NCI-H748 (cell line): Measurements from ENCODE around the gene HOGA1.

Source experiments
- DNase-seq: peaks from one replicate; lab custom pipeline; 2025; ENCODE audit not compliant: unreplicated experiment; lab: John Stamatoyannopoulos, UW

The HOGA1 gene

DNA sequence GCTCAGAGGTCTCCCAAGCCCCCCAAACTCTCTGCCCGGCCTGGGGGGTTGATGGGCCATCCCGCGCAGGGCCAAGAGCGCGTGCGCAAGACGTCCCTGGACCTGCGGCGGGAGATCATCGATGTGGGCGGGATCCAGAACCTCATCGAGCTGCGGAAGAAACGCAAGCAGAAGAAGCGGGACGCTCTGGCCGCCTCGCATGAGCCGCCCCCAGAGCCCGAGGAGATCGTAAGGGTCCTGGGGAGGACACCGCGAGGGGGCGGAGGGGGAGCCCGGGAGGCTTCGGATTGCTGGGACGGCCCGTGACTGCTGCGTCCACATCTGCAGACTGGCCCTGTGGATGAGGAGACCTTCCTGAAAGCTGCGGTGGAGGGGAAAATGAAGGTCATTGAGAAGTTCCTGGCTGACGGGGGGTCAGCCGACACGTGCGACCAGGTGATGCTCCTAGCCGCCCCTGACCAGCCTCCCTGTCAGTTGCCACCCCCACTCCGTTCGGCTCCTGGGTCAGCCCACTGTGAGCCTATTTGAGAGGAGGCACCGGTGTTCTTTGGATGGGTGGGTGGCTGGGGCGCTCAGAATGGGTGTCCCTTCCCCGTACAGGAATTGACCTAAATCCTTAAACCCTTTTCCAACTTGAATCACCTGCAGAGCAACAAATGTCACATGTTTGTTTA, 5.9 kb upstream of the HOGA1 start:
- no peak for DNase-seq

DNA sequence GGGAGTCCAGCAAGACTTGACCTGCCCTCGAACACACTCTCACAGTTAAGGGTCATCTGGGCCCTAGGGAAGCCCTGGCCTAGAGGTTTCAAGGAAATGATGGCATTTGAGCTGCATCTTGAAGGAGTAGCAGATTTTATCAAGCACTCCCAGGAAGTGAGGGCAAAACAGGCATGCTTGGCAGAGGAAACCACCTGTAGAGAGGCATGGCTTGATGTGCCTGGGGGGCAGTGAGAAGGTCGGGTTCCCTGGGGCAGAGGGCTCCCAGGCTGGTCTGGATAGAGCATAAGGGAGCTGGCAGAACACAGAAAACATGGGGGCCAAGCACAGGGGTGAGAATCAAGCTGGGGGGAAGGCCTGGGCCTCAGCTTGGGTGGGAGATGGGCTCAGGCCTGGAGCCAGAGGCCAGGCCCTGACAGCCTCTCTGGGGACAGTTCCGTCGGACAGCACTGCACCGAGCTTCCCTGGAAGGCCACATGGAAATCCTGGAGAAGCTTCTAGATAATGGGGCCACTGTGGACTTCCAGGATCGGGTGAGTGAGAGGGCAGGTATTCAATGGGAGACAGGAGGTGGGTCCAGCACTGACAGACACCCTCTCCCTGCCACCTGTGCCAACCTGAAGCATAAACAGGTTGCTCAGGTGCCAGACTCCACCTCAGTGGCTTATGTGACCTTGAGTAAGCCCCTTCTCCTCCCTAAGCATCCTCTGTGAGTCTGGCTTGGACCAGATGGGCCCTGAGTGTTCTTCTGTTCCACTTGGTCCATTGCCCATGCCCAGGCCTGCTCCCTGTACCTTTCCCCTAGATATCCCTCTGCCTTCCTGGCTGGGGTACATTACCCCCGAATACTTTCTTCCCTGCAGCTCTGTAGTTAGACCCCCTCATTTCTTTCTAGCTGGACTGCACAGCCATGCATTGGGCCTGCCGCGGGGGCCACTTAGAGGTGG, 3.5 kb upstream of the HOGA1 start:
- no peak for DNase-seq

DNA sequence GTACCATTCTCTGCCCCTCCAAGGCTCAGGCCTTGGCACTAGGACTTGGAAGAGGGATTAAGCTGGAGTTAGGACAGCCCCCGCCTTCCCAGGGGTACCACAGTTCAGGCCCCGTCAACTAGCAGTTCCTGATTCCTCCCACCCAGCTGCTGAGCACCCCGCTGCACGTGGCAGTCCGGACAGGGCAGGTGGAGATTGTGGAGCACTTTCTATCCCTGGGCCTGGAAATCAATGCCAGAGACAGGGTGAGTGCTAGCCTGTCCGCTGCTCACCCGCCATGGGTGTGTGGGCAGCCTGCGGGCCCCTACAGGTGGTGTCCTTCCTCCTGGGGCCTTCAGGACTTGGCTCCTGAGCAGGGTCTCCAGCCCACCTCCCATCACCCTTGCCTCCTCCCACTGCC, 2.0 kb upstream of the HOGA1 start:
- DNase-seq: no peak

DNA sequence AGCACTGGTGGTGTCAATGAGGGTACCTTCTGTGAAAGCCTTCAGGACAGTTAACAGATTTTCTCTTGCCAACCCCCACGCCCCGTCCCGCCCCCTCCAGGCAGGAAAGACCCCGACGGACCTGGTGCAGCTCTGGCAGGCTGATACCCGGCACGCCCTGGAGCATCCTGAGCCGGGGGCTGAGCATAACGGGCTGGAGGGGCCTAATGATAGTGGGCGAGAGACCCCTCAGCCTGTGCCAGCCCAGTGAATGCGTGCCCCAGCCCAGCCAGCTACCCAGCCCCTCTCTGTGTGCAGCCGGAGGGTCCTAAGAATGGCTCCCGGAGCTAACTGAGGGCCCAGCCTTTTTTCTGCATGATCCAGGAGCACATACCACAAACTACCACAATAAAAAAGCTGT, 713 bp upstream of the HOGA1 start:
- DNase-seq: no peak

DNA sequence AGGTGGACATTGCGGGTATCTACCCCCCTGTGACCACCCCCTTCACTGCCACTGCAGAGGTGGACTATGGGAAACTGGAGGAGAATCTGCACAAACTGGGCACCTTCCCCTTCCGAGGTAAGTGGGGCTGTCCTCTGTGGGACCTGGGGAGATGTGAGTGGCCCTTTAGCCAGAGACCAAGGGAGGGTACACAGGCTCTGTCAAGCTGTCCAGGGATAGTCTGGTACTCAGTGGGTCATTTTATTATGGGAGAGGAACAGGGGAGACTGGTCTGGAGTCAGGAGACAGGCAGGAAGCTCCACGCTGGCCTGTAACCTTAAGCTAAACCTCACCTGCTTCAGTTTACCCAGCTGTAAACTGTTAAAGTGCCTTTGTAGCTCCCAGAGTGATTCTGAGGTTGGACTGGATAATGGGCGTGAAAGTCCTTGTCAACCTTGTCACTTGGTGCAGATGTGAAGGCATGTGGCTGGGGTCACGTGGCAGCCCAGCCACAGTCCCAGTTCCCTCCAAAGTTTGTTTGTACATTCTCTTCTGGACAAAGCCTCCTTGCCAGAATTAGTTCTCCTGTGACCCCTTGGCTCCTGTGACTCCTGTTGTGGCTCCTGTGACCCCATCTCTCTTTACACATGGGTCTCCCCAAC, 729 bp downstream of the HOGA1 start:
- no peak for DNase-seq

- no peak for DNase-seq
These were observed 1.2 kb downstream of the HOGA1 start for GRCh38 chr10:97585439-97585811.

DNA sequence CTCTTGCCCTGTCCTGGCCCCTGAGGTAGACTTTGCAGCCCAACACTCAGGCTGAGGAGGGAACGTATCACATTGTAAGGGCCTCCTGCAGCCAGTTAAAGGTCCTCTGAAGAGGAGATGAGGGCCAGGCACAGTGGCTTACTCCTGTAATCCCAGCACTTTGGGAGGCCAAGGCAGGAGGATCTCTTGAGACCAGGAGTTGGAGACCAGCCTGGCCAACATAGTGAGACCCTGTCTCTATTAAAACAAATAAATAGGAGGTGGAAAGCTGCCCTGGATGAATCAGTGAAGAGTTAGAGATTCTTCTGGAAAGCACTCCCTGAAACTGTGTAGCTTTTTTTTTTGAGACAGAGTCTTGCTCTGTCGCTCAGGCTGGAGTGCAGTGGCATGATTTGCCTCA, 3.0 kb downstream of the HOGA1 start:
- no peak for DNase-seq

DNA sequence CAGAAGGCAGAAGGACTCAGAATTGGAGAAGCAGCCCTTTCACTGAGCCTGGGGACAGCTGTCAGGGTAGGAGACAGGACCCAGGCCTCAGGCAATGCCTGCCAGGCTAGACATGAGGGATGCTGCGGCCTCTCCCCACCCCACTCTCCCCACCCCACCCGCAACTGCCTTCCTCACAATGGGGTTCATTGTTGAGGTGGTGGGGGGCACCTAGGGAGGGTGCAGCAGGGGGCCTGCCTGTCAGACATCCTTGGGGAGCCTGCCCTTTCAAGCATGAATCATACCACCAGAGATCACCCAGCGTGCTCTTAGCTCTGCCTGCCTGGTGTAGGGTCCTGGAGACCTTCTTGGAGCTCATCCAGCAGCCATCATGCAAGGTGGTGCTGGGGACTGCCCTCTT, 5.3 kb downstream of the HOGA1 start, which contains the start of gene C10orf62:
C10orf62 (plus strand) TSS at position 243 of the 400 bp plus-strand sequence. CDS start 177 bp downstream, outside the sequence.
- DNase-seq: no peak

- DNase-seq: no peak
These were observed 6.0 kb downstream of the HOGA1 start for GRCh38 chr10:97590082-97590747.

DNA sequence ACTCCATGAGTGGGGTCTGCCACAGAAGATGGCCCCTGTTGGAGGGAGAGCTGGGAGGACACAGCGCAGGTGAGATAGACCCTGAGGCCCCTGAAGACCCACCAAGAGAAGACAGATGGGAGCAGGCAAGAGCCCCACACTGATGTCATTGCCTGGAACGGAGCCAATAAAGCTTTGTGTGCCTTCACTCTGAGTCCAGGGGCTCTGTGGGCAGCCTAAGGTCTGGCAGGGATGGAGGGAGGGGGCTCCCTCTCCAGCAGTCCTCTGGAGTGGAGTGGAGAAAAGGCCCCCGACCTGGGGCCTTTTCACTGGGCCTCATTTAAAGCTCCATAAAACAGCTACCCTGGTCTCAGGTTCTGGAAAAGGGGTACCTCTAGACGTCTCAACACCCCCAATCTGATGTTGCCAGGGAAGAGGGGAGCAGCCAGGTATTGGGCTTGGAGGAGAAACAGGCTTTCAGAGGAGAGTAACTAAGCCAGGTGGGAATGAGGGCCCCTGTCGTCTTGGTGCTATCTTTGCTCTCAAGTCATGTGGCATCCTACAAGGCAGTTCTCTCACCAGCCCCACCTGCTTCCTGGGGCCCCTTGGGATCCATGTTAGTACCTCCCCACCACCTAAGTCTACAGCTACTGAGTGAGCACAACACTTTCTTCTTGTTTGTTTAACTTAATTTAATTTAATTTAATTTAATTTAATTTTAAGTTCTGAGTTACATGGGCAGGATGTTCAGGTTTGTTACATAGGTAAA, 6.7 kb downstream of the HOGA1 start:
- DNase-seq: no peak

DNA sequence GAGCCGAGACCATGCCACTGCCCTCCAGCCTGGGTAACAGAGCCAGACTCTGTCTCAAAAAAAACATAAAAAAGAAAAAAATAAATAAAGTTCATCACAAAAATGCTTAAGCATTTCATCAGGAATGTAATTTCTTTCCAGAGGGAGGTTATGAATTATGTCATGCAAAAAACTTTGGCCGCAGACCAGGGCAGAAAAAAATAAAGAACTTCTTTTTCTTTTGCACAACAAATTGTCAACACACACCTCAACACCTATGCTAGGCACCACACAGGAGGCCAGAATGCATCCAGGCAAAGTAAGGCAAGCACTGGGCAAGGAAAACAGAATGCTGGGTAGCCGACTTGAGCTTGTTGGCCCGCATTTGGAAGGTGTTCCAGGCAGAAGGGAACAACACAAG, 9.2 kb downstream of the HOGA1 start:
- no peak for DNase-seq

GRCh38 chr10:97596101-97597082, 12.2 kb downstream of the HOGA1 start:
- DNase-seq: no peak

GRCh38 chr10:97597778-97598177, 13.6 kb downstream of the HOGA1 start:
- DNase-seq: no peak

DNA sequence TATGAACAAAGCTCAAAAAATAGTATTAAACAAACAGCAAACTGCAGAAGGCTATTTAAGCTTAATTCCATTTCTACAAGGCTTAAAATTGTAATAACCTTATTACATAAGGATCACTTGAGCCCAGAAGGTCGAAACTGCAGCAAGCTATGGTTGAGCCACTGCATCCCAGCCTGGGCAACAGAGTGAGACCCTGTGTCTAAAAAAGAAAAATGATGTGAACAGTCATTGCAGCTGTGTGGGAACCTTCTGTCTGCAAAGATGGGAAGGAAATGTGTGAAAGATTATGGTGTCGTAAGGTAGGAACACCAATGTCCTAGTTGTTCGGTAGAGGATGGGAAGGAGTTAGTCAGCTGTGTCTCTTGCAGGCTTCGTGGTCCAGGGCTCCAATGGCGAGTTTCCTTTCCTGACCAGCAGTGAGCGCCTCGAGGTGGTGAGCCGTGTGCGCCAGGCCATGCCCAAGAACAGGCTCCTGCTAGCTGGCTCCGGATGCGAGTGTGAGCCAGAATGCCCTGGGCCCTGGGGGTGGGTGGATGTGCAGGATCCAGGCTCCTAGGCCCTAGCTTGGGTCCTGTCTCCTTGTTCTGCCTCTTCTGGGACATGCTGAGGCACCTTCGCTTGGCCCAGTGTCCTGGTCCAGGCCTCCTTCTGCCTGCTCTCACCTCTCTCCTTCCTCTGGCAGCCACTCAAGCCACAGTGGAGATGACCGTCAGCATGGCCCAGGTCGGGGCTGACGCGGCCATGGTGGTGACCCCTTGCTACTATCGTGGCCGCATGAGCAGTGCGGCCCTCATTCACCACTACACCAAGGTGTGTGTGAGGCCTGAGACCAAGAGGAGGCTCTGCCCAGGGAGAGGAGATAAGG, 14.4 kb downstream of the HOGA1 start:
- no peak for DNase-seq

- DNase-seq: no peak
These were observed 15.1 kb downstream of the HOGA1 start for GRCh38 chr10:97599272-97599619.

GRCh38 chr10:97600616-97601015, 16.4 kb downstream of the HOGA1 start:
- DNase-seq: no peak

GRCh38 chr10:97601268-97602215, 17.4 kb downstream of the HOGA1 start:
- no peak for DNase-seq
